H9 (cell line): ENCODE data around the gene PRB3. TPM values are rescaled to one million over a fixed set of nuclear protein-coding genes. Genes with fewer than 3 reads are reported as not detected.

Experiments
- DNase-seq: peaks from one replicate; pipeline ENCODE4 v3.0.0-alpha.2; 2017
- H2AFZ ChIP-seq: one replicate; pipeline ENCODE4 v1.6.1; 2013; ENCODE audit warnings: mild to moderate bottlenecking, low read length, control low read depth, moderate library complexity
- H2AK5ac ChIP-seq: 2 replicates; pipeline ENCODE4 v1.6.1; 2013; ENCODE audit warnings: low read length, control low read depth, mixed read lengths; ENCODE audit not compliant: insufficient read length
- H2BK120ac ChIP-seq: one replicate; pipeline ENCODE4 v1.6.1; 2013; ENCODE audit warnings: low read depth, mild to moderate bottlenecking, low read length, control low read depth, inconsistent platforms; ENCODE audit not compliant: poor library complexity, severe bottlenecking
- H2BK12ac ChIP-seq: 2 replicates; pipeline ENCODE4 v1.6.1; 2013; ENCODE audit warnings: low read length, control low read depth, mixed read lengths, low read depth; ENCODE audit not compliant: insufficient read length
- H2BK15ac ChIP-seq: 2 replicates; pipeline ENCODE4 v1.6.1; 2013; ENCODE audit warnings: low read depth, low read length, control low read depth
- H2BK20ac ChIP-seq: one replicate; pipeline ENCODE4 v1.6.1; 2013; ENCODE audit warnings: low read depth, mild to moderate bottlenecking, low read length, control low read depth, inconsistent platforms; ENCODE audit not compliant: poor library complexity, severe bottlenecking
- H2BK5ac ChIP-seq: 2 replicates; pipeline ENCODE4 v1.6.1; 2013; ENCODE audit warnings: low read length, control low read depth, mixed read lengths; ENCODE audit not compliant: insufficient read length
- H3K14ac ChIP-seq: 2 replicates; pipeline ENCODE4 v1.6.1; 2013; ENCODE audit warnings: low read length, control low read depth; ENCODE audit not compliant: insufficient read depth
- H3K18ac ChIP-seq: 2 replicates; pipeline ENCODE4 v1.6.1; 2013; ENCODE audit warnings: low read depth, mild to moderate bottlenecking, mixed read lengths, low read length, control low read depth; ENCODE audit not compliant: insufficient read length
- H3K23ac ChIP-seq: 2 replicates; pipeline ENCODE4 v1.6.1; 2013; ENCODE audit warnings: low read length, control low read depth, mixed read lengths, low read depth; ENCODE audit not compliant: insufficient read length
- H3K23me2 ChIP-seq: 2 replicates; pipeline ENCODE4 v1.6.1; 2013; ENCODE audit warnings: low read depth, mild to moderate bottlenecking, mixed read lengths, low read length, control low read depth; ENCODE audit not compliant: insufficient read length, poor library complexity, severe bottlenecking
- H3K27ac ChIP-seq: 2 replicates; pipeline ENCODE4 v1.5.1; 2013; ENCODE audit warnings: low read length, control low read depth, mixed read lengths, low read depth; ENCODE audit not compliant: insufficient read length
- H3K27me3 ChIP-seq: 2 replicates; pipeline ENCODE4 v1.6.1; 2013; ENCODE audit warnings: low read length, control low read depth, inconsistent platforms; ENCODE audit not compliant: insufficient read depth
- H3K4ac ChIP-seq: 2 replicates; pipeline ENCODE4 v1.6.1; 2013; ENCODE audit warnings: low read depth, mild to moderate bottlenecking, control low read depth, inconsistent platforms, low read length, moderate library complexity
- H3K4me1 ChIP-seq: 2 replicates; pipeline ENCODE4 v1.6.1; 2013; ENCODE audit warnings: low read length, control low read depth, inconsistent platforms; ENCODE audit not compliant: insufficient read depth
- H3K4me2 ChIP-seq: 2 replicates; pipeline ENCODE4 v1.6.1; 2013; ENCODE audit warnings: low read length, control low read depth, mixed read lengths; ENCODE audit not compliant: insufficient read length, insufficient read depth
- H3K56ac ChIP-seq: 2 replicates; pipeline ENCODE4 v1.6.1; 2013; ENCODE audit warnings: low read depth, mild to moderate bottlenecking, mixed read lengths, low read length, control low read depth; ENCODE audit not compliant: insufficient read length
- H3K79me1 ChIP-seq: 2 replicates; pipeline ENCODE4 v1.6.1; 2013; ENCODE audit warnings: low read depth, mild to moderate bottlenecking, moderate library complexity, low read length, control low read depth, inconsistent platforms; ENCODE audit not compliant: insufficient read depth, poor library complexity, severe bottlenecking
- H3K79me2 ChIP-seq: 2 replicates; pipeline ENCODE4 v1.6.1; 2013; ENCODE audit warnings: low read length, control low read depth, inconsistent platforms; ENCODE audit not compliant: insufficient read depth
- H3K9ac ChIP-seq: 2 replicates; pipeline ENCODE4 v1.6.1; 2013; ENCODE audit warnings: low read length, control low read depth, mixed read lengths; ENCODE audit not compliant: insufficient read length; ENCODE audit errors: extremely low read depth
- H3K9me3 ChIP-seq: one replicate; pipeline ENCODE4 v1.6.1; 2013; ENCODE audit warnings: low read depth, low read length, inconsistent platforms; ENCODE audit not compliant: control insufficient read depth
- H3T11ph ChIP-seq: one replicate; pipeline ENCODE4 v1.6.1; 2013; ENCODE audit warnings: mild to moderate bottlenecking, low read length, control low read depth, inconsistent platforms
- H4K20me1 ChIP-seq: one replicate; pipeline ENCODE4 v1.6.1; 2013; ENCODE audit not compliant: control insufficient read depth, insufficient read length, insufficient read depth
- H4K5ac ChIP-seq: 2 replicates; pipeline ENCODE4 v1.6.1; 2013; ENCODE audit warnings: low read depth, mild to moderate bottlenecking, mixed read lengths, low read length, control low read depth; ENCODE audit not compliant: insufficient read length
- H4K8ac ChIP-seq: replicated peaks from 2 replicates; pipeline ENCODE4 v1.6.1; 2013; ENCODE audit warnings: low read length, control low read depth, mixed read lengths, low read depth; ENCODE audit not compliant: insufficient read length
- H4K91ac ChIP-seq: 2 replicates; pipeline ENCODE4 v1.6.1; 2013; ENCODE audit warnings: low read depth, mild to moderate bottlenecking, moderate library complexity, mixed read lengths, low read length, control low read depth; ENCODE audit not compliant: insufficient read length
- H3K27ac Mint-ChIP-seq, 3 experiments: 2 replicates in 2 of 3; 3 replicates in 1 of 3; pipeline ENCODE4 v1.8.0; 2020 to 2021; ENCODE audit warnings: mixed read lengths in 3 of 3, mild to moderate bottlenecking in 1 of 3, moderate library complexity in 1 of 3
- H3K27me3 Mint-ChIP-seq: 2 replicates; pipeline ENCODE4 v1.8.0; 2021; ENCODE audit warnings: low read depth, mild to moderate bottlenecking, moderate library complexity, mixed read lengths
- H3K36me3 Mint-ChIP-seq, 3 experiments: 2 replicates in 2 of 3; 3 replicates in 1 of 3; pipeline ENCODE4 v1.8.0; 2020 to 2021; ENCODE audit warnings: low read depth in 3 of 3, mixed read lengths in 3 of 3; ENCODE audit not compliant: insufficient read depth in 1 of 3
- H3K4me1 Mint-ChIP-seq, 2 experiments: 2 replicates each; pipeline ENCODE4 v1.8.0; 2020; ENCODE audit warnings: mixed read lengths in 2 of 2
- H3K4me3 Mint-ChIP-seq, 2 experiments: 2 replicates in 1 of 2; 3 replicates in 1 of 2; pipeline ENCODE4 v1.8.0; 2020 to 2021; ENCODE audit warnings: mild to moderate bottlenecking in 2 of 2, mixed read lengths in 2 of 2, moderate library complexity in 1 of 2
- H3K9me3 Mint-ChIP-seq, 2 experiments: 2 replicates in 1 of 2; 3 replicates in 1 of 2; pipeline ENCODE4 v1.8.0; 2020; ENCODE audit warnings: mild to moderate bottlenecking in 2 of 2, mixed read lengths in 2 of 2, moderate library complexity in 1 of 2
- CTCF ChIP-seq: fragments of 200-600 bp; sonication (generic); conservative IDR thresholded peaks from 3 replicates; pipeline ENCODE4 v1.8.0; 2021; ENCODE audit warnings: antibody characterized with exemption, mild to moderate bottlenecking
- WGBS: extraction: QIAGEN DNeasy Blood & Tissue Kit; methylation state at CpG from one replicate; pipeline ENCODE4 v1.1.7; 2013; ENCODE audit warnings: missing lambda C conversion rate, low lambda C conversion rate, mixed read lengths; ENCODE audit not compliant: insufficient read length; ENCODE audit errors: extremely low coverage; 5-methylcytosine and 5-hydroxymethylcytosine counted together
- total RNA-seq: library from RNA; stranded (reverse); gene quantifications from 2 replicates; pipeline ENCODE4 v1.2.1, GENCODE V29; 2021

The PRB3 gene
- total RNA-seq, 1 experiment from 2014 or later: 1.6 TPM

GRCh38 chr12:11246489-11246888, 23.0 kb downstream of the PRB3 start:
- H3K4me1 Mint-ChIP-seq: no peaks in the 10 kb centered on the region
- H3T11ph ChIP-seq: no peak overlapping the region
- no peak overlapping the region for H2BK12ac ChIP-seq
- no peaks in the 10 kb centered on the region for H3K36me3 Mint-ChIP-seq
- H2BK120ac ChIP-seq: no peak overlapping the region
- H4K5ac ChIP-seq: no peak overlapping the region
- H4K20me1 ChIP-seq: no peaks in the 10 kb centered on the region
- H2BK20ac ChIP-seq: no peak overlapping the region
- no peak overlapping the region for H3K4ac ChIP-seq
- H4K91ac ChIP-seq: no peak overlapping the region
- no peak for DNase-seq
- H3K23me2 ChIP-seq: no peaks in the 10 kb centered on the region
- H3K27ac ChIP-seq: no peak overlapping the region
- H3K27me3 ChIP-seq: no peaks in the 10 kb centered on the region
- no peak overlapping the region for H3K18ac ChIP-seq
- no peak overlapping the region for H3K9ac ChIP-seq
- WGBS: no CpG with 5 or more reads among the region's 1 CpG
- H2AFZ ChIP-seq: no peak overlapping the region
- H3K27ac Mint-ChIP-seq: no peak overlapping the region
- no peak overlapping the region for H2BK15ac ChIP-seq
- no peaks in the 10 kb centered on the region; a peak in 1 of 5 replicates for H3K9me3 Mint-ChIP-seq
- H3K79me2 ChIP-seq: no peaks in the 10 kb centered on the region
- no peak overlapping the region for H3K23ac ChIP-seq
- no peak overlapping the region for H2AK5ac ChIP-seq
- H3K9me3 ChIP-seq: no peaks in the 10 kb centered on the region
- no peak for TF ChIP-seq CTCF
- H3K4me1 ChIP-seq: no peaks in the 10 kb centered on the region
- H3K14ac ChIP-seq: no peak overlapping the region
- no peaks in the 10 kb centered on the region for H3K27me3 Mint-ChIP-seq
- H3K79me1 ChIP-seq: no peaks in the 10 kb centered on the region
- no peak overlapping the region for H3K4me3 Mint-ChIP-seq
- no peak overlapping the region for H2BK5ac ChIP-seq
- no peak overlapping the region for H3K56ac ChIP-seq
- no peak overlapping the region for H3K4me2 ChIP-seq
- H4K8ac ChIP-seq: no peak overlapping the region
